H54 (cell line): ENCODE results near the gene PLXNA2.

Experiments used
- DNase-seq: peaks from one replicate; pipeline ENCODE4 v3.0.0; 2011; ENCODE audit warnings: low spot score, mixed read lengths; ENCODE audit not compliant: insufficient read length
- FAIRE-seq: peaks from 3 replicates; lab custom pipeline; 2011; peaks lifted over from hg19 to GRCh38; lab: Jason Lieb, UNC
- POLR2A ChIP-seq: IDR thresholded peaks from 2 replicates; pipeline ENCODE4 v1.6.1; 2011; ENCODE audit warnings: low read depth, mild to moderate bottlenecking, low read length

Gene PLXNA2

DNA sequence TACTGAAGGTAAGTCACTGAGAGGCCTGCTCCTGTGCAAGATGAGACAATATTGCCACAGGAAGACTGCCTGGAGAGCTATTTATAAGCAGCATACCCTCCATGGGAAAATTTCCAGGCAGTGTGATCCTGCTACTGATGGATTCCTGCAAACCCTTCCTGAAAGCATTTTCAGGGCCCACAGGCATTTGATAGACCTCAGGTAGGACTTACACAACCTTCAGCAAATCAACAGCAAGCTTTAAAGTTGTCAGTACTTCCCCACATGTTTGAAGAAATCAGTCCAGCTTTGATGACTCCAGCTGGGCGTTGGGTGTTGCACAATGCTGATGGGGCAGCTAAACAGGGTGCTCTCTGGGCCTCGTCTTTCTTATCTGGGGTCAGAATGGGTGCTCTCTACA lies 108.8 kb downstream of the PLXNA2 start:
- DNase-seq, result no peak
- FAIRE-seq, result no peak
- no peak for TF ChIP-seq POLR2A

- DNase-seq (no peak), FAIRE-seq (no peak)
- TF ChIP-seq POLR2A, result no peak
These were observed 109.7 kb downstream of the PLXNA2 start for GRCh38 chr1:208134491-208134890.

- no peak for TF ChIP-seq POLR2A
- DNase-seq (no peak), FAIRE-seq (no peak)
These were observed 110.8 kb downstream of the PLXNA2 start for GRCh38 chr1:208133355-208133754.

- FAIRE-seq, result no peak
- no peak for TF ChIP-seq POLR2A
These were observed 111.8 kb downstream of the PLXNA2 start for GRCh38 chr1:208132287-208132882.

GRCh38 chr1:208131621-208132286 lies 112.4 kb downstream of the PLXNA2 start:
- DNase-seq (no peak), FAIRE-seq (no peak)
- TF ChIP-seq POLR2A, result no peak

More at GRCh38 chr1:208132287-208132882, 111.8 kb downstream of the PLXNA2 start:
- DNase-seq, result peak; percentile 90

DNA sequence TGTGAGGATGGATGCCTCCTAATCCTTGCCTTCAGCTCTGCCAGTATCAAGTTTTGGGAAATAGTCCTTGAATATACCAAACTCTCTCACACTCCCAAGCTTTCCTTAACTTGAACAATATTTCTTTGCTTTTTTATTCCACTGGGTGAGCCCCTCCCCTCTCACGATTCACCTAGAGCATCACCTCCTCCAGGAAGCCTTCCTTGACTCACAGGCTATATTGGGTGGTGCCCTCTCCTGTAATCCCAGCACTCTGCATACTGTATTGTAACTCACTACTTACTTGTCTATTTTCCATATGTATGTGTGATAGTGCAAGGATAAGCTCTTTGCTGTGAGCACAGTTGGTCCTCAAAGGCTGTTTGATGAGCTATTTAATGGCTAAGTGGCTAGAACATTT lies 114.7 kb downstream of the PLXNA2 start:
- FAIRE-seq, result no peak
- no peak for DNase-seq
- no peak for TF ChIP-seq POLR2A

DNA sequence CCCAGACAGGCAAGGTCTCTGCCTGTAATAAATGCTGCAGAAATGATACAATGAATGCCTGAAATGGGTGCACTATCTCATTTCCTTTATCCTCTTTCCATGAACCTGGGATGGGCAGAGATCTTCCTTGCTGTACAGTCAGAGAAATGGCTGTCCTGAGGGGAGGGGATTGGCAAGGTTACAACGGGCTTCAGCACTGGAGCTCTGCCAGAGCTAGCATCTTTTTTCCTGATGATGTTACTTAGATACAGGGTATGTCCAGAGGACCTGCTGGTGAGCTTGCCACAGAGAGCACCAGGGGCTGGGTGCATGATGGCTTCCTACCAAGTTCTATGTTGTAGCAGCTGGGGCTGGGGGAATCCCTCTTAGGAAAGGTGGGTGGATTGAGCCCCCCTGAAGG lies 115.1 kb downstream of the PLXNA2 start:
- DNase-seq (no peak), FAIRE-seq (no peak)
- no peak for TF ChIP-seq POLR2A

- FAIRE-seq, result no peak
- no peak for DNase-seq
- no peak for TF ChIP-seq POLR2A
These were observed 116.2 kb downstream of the PLXNA2 start for GRCh38 chr1:208127792-208128529.

DNA sequence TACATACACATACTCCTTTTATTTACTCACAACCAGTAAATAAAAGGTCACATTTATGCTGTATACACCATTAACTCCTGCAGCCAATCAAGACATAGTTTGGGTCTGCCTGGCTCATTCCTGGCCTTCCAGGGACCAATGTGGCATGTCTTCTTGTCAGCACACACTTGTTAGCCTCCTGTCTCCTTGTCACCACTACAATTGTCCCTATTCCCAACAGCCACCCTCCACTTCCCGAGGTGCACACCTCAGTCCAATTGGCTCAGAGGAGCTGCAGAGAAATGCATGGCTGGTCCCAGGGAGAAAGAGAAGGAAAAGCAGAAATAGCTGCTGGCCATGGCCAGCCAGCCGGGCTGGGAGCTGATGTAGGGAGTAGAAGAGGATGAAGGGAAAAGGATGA lies 116.9 kb downstream of the PLXNA2 start:
- no peak for TF ChIP-seq POLR2A
- DNase-seq (no peak), FAIRE-seq (no peak)

DNA sequence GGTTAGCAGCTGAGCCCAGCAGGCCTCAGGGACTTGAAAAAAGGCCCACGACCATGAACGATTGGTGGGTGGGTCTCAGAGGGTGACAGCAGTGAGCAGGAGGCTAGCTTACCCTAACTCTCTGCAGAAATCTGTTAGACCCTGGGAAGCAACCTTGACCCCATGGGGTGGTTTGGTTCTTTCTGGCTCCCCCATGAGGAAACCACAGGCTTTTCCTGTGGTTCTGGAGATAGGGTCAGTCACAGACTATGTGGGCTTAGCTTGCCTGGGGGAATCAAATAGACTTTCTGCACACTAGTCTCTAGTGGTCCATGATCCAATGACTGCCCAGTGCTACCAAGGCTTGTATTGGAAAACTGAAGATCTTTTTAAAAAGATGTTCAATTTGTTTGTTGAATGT lies 118.1 kb downstream of the PLXNA2 start:
- TF ChIP-seq POLR2A, result no peak
- no peak for FAIRE-seq
- DNase-seq, result no peak

DNA sequence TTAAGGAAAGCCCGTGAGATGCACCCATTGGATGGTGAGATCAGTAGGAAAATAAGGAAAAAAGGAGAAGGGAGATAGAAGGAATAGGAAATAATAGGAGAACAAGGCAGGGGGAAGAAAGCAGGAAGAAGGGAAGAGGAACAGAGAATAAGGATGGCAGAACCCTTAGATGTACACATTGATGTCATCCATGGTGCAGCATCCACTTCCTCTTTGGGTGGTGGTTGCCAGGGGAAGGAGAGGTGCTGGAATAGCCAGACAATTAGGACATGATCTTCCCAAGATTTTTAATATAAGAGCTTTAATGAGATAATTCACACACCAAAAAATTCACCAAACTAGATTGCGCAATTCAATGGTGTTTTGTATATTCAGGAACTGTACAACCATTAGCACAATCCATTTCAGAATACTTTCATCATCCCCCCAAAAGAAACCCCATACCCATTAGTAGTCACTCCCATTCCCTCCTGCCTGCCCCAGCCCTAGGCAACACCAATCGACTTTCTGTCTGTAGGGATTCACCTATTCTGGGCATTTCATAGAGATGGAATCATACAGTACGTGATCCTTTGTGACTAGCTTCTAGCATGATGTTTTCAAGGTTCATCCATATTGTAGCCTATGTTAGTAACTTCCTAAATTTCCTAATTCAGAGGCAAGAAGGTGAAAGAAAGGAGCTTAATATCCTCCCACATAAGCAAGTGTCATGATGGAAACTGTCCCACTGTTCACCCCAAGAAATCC lies 121.4 kb downstream of the PLXNA2 start:
- DNase-seq, result no peak
- no peak for FAIRE-seq
- TF ChIP-seq POLR2A, result no peak

DNA sequence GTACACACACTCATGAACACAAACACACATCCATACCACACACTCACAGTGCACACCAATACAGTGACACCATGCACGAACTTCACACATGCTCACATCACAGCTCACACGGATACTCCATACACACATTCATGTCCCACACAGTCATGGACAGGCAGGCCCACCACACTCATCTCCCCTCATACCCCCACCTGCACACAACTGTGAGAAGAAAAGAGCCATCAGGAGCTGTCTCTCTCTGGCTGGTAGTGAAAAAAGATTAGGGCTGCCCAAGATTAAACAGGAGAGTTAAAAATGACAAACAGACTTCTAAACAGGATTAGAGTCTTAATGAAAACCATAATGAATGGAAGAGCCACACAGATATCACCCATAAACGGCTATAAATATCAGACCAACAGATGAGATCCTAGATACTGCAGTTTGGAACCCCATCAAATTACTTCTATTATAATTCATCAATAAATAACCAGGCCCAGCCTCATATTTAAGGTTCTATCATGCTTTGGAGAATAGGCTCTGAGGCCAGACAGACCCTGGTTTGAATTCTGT lies 122.3 kb downstream of the PLXNA2 start:
- DNase-seq, result no peak
- FAIRE-seq, result no peak
- no peak for TF ChIP-seq POLR2A

- DNase-seq, result no peak
- no peak for TF ChIP-seq POLR2A
- FAIRE-seq, result no peak
These were observed 123.8 kb downstream of the PLXNA2 start for GRCh38 chr1:208120431-208120790.
